GM12801 (cell line): ENCODE measurements around the gene RASGRF1.

Experiments
- CTCF ChIP-seq: IDR thresholded peaks from one replicate; pipeline ENCODE4 v1.5.1; 2011; ENCODE audit warnings: control low read depth; ENCODE audit not compliant: insufficient read length; ENCODE audit errors: extremely low read depth

RASGRF1 gene

GRCh38 chr15:79025802-79026201 is 64.8 kb downstream of the RASGRF1 start:
- TF ChIP-seq CTCF, result no peak

- no peak for TF ChIP-seq CTCF
Measured at GRCh38 chr15:79025201-79025600, 65.4 kb downstream of the RASGRF1 start.

DNA sequence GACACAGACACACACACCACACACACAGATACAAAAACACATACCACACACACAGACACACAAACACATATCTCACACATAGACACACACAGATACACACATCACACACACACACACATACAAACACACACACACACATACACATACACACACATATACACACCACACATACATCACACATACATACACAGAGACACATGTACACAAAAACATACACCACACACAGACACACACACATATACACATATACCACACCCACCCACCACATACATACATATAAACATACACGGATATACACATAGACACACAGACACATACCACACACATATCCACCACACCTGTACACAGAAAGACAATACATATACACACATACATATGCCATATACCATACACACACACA is 66.7 kb downstream of the RASGRF1 start:
- TF ChIP-seq CTCF, result no peak

DNA sequence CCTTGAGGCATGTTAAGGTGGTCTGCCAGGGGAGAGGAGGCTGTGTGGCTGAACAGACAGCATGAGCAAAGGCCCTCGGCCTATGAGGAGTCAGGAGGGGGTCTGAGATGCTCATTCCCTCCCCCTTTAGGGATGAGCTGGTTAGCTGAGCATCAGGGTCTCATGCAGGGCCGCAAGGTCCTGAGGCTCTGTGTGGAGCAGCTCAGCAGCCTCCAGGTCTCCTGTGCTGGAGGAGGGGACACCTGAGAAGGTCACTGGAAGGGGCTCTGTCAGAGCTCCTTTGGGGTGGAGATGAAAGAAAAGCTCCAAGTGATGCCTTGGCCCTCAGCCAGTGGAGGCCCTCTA is 67.1 kb downstream of the RASGRF1 start:
- no peak for TF ChIP-seq CTCF

DNA sequence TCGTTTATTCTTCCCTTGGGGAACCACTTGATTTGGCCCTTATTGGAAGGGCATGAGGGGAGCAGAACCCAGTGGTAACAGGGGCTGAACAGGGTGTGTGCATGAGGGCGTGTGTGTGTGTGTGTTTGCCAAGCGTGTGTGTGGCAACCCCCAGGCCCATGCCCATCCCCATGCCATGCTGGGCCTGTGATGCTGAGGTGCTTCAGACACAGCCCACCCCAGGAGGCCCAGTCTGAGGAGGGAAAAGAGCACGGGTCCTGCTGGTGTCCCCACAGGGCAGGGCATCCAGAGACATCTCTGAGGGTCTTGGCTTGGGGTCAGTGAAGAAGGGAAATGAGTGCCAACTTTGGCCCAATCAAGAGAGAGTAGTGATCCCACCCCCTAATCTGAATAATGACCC is 71.6 kb downstream of the RASGRF1 start:
- no peak for TF ChIP-seq CTCF

- TF ChIP-seq CTCF, result no peak
Measured at GRCh38 chr15:79017953-79018352, 72.6 kb downstream of the RASGRF1 start.

DNA sequence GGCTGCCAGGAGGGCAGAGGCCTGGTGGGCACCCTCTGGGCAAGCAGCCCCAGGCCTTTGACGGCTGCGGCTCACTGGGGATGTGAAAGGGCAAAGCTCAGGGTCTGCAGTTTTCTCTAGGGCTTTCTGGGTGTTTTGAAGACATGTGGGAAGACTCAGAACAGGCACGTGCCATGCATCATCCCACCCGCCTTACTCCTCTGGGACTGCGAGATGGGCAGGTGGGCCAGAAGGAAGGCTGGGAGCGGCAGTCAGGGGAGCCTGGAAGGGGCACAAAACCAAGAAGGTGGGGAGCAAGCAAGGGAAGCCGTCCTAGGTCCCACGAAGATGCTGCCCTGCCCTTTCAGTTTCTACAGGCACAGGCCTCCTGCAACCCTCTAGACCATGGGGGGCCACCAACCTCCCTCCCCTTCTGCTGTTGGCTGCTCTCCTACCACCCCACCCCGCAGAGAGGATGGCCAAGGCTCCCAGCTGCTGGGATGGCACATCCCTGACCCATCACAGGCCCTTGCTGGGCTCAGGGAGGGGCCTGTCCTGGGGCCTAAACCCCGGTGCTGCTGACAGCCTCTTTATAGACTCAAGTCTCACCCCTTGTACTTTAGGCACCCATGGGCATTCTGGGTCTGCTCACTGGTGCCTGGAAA is 73.9 kb downstream of the RASGRF1 start:
- no peak for TF ChIP-seq CTCF
